IMR-90 (cell line): Measurements from ENCODE around the gene C16orf92. TPM values are rescaled to one million over a fixed set of nuclear protein-coding genes. Genes with fewer than 3 reads are reported as not detected.

ENCODE experiments used
- ATAC-seq: fragments of 200-7000 bp; cut with Tn5 transposase; 2 replicates; pipeline ENCODE4 v1.9.1; 2020; ENCODE audit warnings: low read depth, mild to moderate bottlenecking, moderate library complexity
- BruUV-seq: library from RNA; stranded (reverse); fragments of 400-500 nt; replicated peaks from 2 replicates; lab custom pipeline; 2021; lab: Mats Ljungman, UMichigan
- CTCF ChIA-PET: fragments of 300-600 bp; formaldehyde crosslinking; extraction: SDS; loops from one replicate; lab custom pipeline; 2021; ENCODE audit warnings: antibody characterized with exemption; lab: Yijun Ruan, JAX
- POLR2A ChIA-PET: fragments of 300-600 bp; sonication (Branson Sonifier 250); formaldehyde crosslinking; loops from one replicate; lab custom pipeline; 2022; ENCODE audit warnings: antibody characterized with exemption; ENCODE audit not compliant: unreplicated experiment; lab: Charles Lee
- DNase-seq: peaks from one replicate; pipeline ENCODE4 v3.0.0; 2013
- H2AFZ ChIP-seq: replicated peaks from 2 replicates; pipeline ENCODE3; 2013; ENCODE audit warnings: low read length, mild to moderate bottlenecking; ENCODE audit not compliant: poor library complexity
- H2AK5ac ChIP-seq: 2 replicates; pipeline ENCODE4 v1.6.1; 2013; ENCODE audit warnings: low read depth, low read length, inconsistent platforms
- H2AK9ac ChIP-seq: replicated peaks from 2 replicates; pipeline ENCODE3; 2013; ENCODE audit warnings: mild to moderate bottlenecking, low read depth, low read length, moderate library complexity; ENCODE audit not compliant: poor library complexity
- H2BK120ac ChIP-seq: 2 replicates; pipeline ENCODE4 v1.6.1; 2013; ENCODE audit warnings: low read depth, low read length, inconsistent platforms
- H2BK15ac ChIP-seq: 3 replicates; pipeline ENCODE4 v1.6.1; 2013; ENCODE audit warnings: low read depth, low read length, inconsistent platforms
- H2BK20ac ChIP-seq: 2 replicates; pipeline ENCODE4 v1.6.1; 2013; ENCODE audit warnings: low read depth, mild to moderate bottlenecking, inconsistent platforms, low read length, moderate library complexity
- H2BK5ac ChIP-seq: 2 replicates; pipeline ENCODE4 v1.6.1; 2013; ENCODE audit warnings: mild to moderate bottlenecking, low read depth, low read length, inconsistent platforms; ENCODE audit not compliant: poor library complexity, severe bottlenecking
- H3K14ac ChIP-seq: replicated peaks from 2 replicates; pipeline ENCODE4 v1.6.1; 2013; ENCODE audit warnings: low read depth, low read length, inconsistent platforms
- H3K18ac ChIP-seq: 2 replicates; pipeline ENCODE4 v1.6.1; 2013; ENCODE audit warnings: low read depth, low read length, control low read depth
- H3K23ac ChIP-seq: 2 replicates; pipeline ENCODE4 v1.6.1; 2013; ENCODE audit warnings: low read depth, low read length, inconsistent platforms
- H3K27ac ChIP-seq: 2 replicates; pipeline ENCODE4 v1.5.1; 2013; ENCODE audit warnings: mild to moderate bottlenecking, control low read depth, low read length; ENCODE audit not compliant: insufficient read depth
- H3K27me3 ChIP-seq: 2 replicates; pipeline ENCODE4 v1.6.1; 2013; ENCODE audit warnings: low read length; ENCODE audit not compliant: control insufficient read depth, insufficient read depth
- H3K36me3 ChIP-seq: 2 replicates; pipeline ENCODE4 v1.6.1; 2013; ENCODE audit warnings: low read length, mixed read lengths; ENCODE audit not compliant: control insufficient read depth, insufficient read depth
- H3K4ac ChIP-seq: 2 replicates; pipeline ENCODE4 v1.6.1; 2013; ENCODE audit warnings: low read depth, low read length, inconsistent platforms
- H3K4me1 ChIP-seq: 2 replicates; pipeline ENCODE4 v1.6.1; 2013; ENCODE audit warnings: low read length, mixed read lengths; ENCODE audit not compliant: control insufficient read depth, insufficient read depth
- H3K4me2 ChIP-seq: 2 replicates; pipeline ENCODE4 v1.6.1; 2013; ENCODE audit warnings: low read depth, mild to moderate bottlenecking, control low read depth, low read length, moderate library complexity
- H3K4me3 ChIP-seq: 2 replicates; pipeline ENCODE4 v1.5.1; 2013; ENCODE audit warnings: low read depth, mild to moderate bottlenecking, control low read depth, low read length, moderate library complexity; ENCODE audit not compliant: insufficient read depth
- H3K56ac ChIP-seq: 2 replicates; pipeline ENCODE4 v1.6.1; 2013; ENCODE audit warnings: low read length, inconsistent platforms; ENCODE audit not compliant: insufficient read depth; ENCODE audit errors: extremely low read depth
- H3K79me1 ChIP-seq, 2 experiments: 2 replicates each; pipeline ENCODE4 v1.6.1; 2013; ENCODE audit warnings: low read length in 2 of 2, inconsistent platforms in 1 of 2, low read depth in 1 of 2
- H3K9ac ChIP-seq: 2 replicates; pipeline ENCODE4 v1.6.1; 2013; ENCODE audit warnings: low read depth, low read length, control low read depth
- H3K9me1 ChIP-seq: 2 replicates; pipeline ENCODE4 v1.6.1; 2013; ENCODE audit warnings: low read length, inconsistent platforms; ENCODE audit not compliant: insufficient read depth
- H3K9me3 ChIP-seq: 2 replicates; pipeline ENCODE4 v1.6.1; 2013; ENCODE audit warnings: low read length; ENCODE audit not compliant: control insufficient read depth, insufficient read depth
- H4K20me1 ChIP-seq: 2 replicates; pipeline ENCODE4 v1.6.1; 2013; ENCODE audit warnings: low read length, inconsistent platforms; ENCODE audit not compliant: insufficient read depth
- H4K5ac ChIP-seq: 2 replicates; pipeline ENCODE4 v1.6.1; 2013; ENCODE audit warnings: mild to moderate bottlenecking, low read depth, low read length, control low read depth
- H4K8ac ChIP-seq, 2 experiments: 2 replicates each; pipeline ENCODE4 v1.6.1; 2013; ENCODE audit warnings: low read depth in 2 of 2, low read length in 2 of 2, control low read depth in 1 of 2, inconsistent platforms in 1 of 2
- H4K91ac ChIP-seq: 2 replicates; pipeline ENCODE4 v1.6.1; 2013; ENCODE audit warnings: low read depth, low read length, inconsistent platforms; ENCODE audit not compliant: insufficient read depth
- BHLHE40 ChIP-seq: fragments of 150-350 bp; IDR thresholded peaks from 2 replicates; pipeline ENCODE4 v1.6.1; 2016; ENCODE audit warnings: mild to moderate bottlenecking, low read depth, low read length
- CTCF ChIP-seq: conservative IDR thresholded peaks from 2 replicates; pipeline ENCODE4 v1.5.1; 2012; ENCODE audit warnings: mild to moderate bottlenecking, low read depth, low read length, improper control_type of control experiment
- FOS ChIP-seq: fragments of 150-350 bp; IDR thresholded peaks from 2 replicates; pipeline ENCODE4 v1.6.1; 2016; ENCODE audit warnings: low read depth, low read length
- NFE2L2 ChIP-seq: fragments of 150-350 bp; IDR thresholded peaks from 2 replicates; pipeline ENCODE4 v1.6.1; 2016; ENCODE audit warnings: low read depth, mild to moderate bottlenecking, low read length
- USF2 ChIP-seq: fragments of 150-350 bp; IDR thresholded peaks from 2 replicates; pipeline ENCODE4 v1.6.1; 2017; ENCODE audit warnings: mild to moderate bottlenecking, antibody characterized with exemption, low read length, low read depth
- WGBS, 2 experiments: methylation state at CpG; one replicate each; pipeline versions ENCODE4 v1.1.5 to v1.1.7; 2013; ENCODE audit warnings: missing lambda C conversion rate in 2 of 2; ENCODE audit not compliant: insufficient read length in 1 of 2; ENCODE audit errors: extremely low coverage in 2 of 2; 5-methylcytosine and 5-hydroxymethylcytosine counted together
- dilution Hi-C: fragments of 300-500 bp; cut with HindIII; formaldehyde crosslinking; loops from one replicate; pipeline ENCODE4 v1.14.3; 2018; ENCODE audit warnings: low sequenced_read_pairs; ENCODE audit not compliant: unreplicated experiment
- in situ Hi-C: fragments of 300-500 bp; cut with MboI; formaldehyde crosslinking; loops from 3 replicates; pipeline ENCODE4 v1.14.3; 2019; ENCODE audit warnings: low sequenced_read_pairs, inconsistent platforms, mixed read lengths
- intact Hi-C: fragments of 100-400 bp; cut with micrococcal nuclease; formaldehyde crosslinking; loops from 2 replicates; pipeline ENCODE4 v1.10.0; 2022
- polyA plus RNA-seq, 3 experiments: library from polyadenylated mRNA; depleted of rRNA; stranded (reverse); fragments of >200 nt; gene quantifications; 2 replicates each; pipeline ENCODE4 v1.2.3, GENCODE V29; 2012; ENCODE audit warnings: low replicate concordance in 1 of 3
- total RNA-seq: library from RNA; depleted of rRNA; stranded (reverse); fragments of >200 nt; gene quantifications from 2 replicates; pipeline ENCODE4 v1.2.3, GENCODE V29; 2012

C16orf92 gene
- total and polyA plus RNA-seq, 2 of the 4 experiments (the other 2 are of a cell fraction): not detected

- TF ChIP-seq USF2: no peak
- TF ChIP-seq FOS: no peak
Measured at GRCh38 chr16:30053376-30054015, 30.5 kb downstream of the C16orf92 start (continued).

- Histone ChIP-seq H3K4me3 (no peak overlapping the region), H2AFZ (peak overlapping the region; percentile 49), H2BK120ac (peak overlapping the region; percentile 1; the same call in 1 of the 2 replicates), H3K36me3 (no peaks in the 10 kb centered on the region; the same call in 1 of the 2 replicates), H3K18ac (no peak overlapping the region), H3K14ac (peak overlapping the region; percentile 71; the same call in 1 of the 2 replicates), H3K23ac (no peak overlapping the region), H2BK5ac (peak overlapping the region; percentile 14), H3K9me3 (no peaks in the 10 kb centered on the region), H3K4me1 (peaks cover 7% of the 10 kb centered on the region), H3K9me1 (peaks cover 14% of the 10 kb centered on the region), H4K20me1 (no peaks in the 10 kb centered on the region; the same call in 1 of the 2 replicates), H2AK9ac (peak overlapping the region; percentile 79), H4K5ac (no peak overlapping the region), H3K79me1 (peaks cover 6 to 42% of the 10 kb centered on the region in 2 experiments; a peak in 2 of 4 replicates), H3K56ac (no peak overlapping the region), H4K8ac (peak overlapping the region; percentile 5 to 11; a peak in 1 of 4 replicates), H3K4me2 (no peak overlapping the region), H4K91ac (peak overlapping the region; percentile 68; the same call in 1 of the 2 replicates), H2BK20ac (peak overlapping the region; percentile 1; the same call in 1 of the 2 replicates), H3K9ac (peak overlapping the region; percentile 30; the same call in 1 of the 2 replicates), H3K27me3 (no peaks in the 10 kb centered on the region), H3K27ac (peak overlapping the region; percentile 14; the same call in 1 of the 2 replicates), H3K4ac (peak overlapping the region; percentile 51), H2BK15ac (peak overlapping the region; percentile 70; the same call in 2 of the 3 replicates), H2AK5ac (peak overlapping the region; percentile 95)
- WGBS, 2 experiments: no CpG with 5 or more reads among the region's 8 CpGs
- ChIA-PET POLR2A (no interaction called here), CTCF (interaction anchor here (1.4 to 1.6 kb wide), 2 partner anchors 11 to 12 kb away, joined by 3 to 7 read pairs; partner anchors contain the start of gene ALDOA)
- dilution Hi-C loops: no loop called here
- in situ Hi-C loops: no loop called here
- DNase-seq (no peak), ATAC-seq (no peak)
- TF ChIP-seq USF2 (no peak), NFE2L2 (no peak), CTCF (no peak), BHLHE40 (no peak)
- intact Hi-C loops: no loop called here
- BruUV-seq: no TSS peak
Measured at GRCh38 chr16:30054451-30054850, 31.5 kb downstream of the C16orf92 start.
